Hepatocyte (in vitro differentiated cells): Measurements from ENCODE around the gene ARL14EPL.

ENCODE experiments used
- EZH2 ChIP-seq: fragments of 200-600 bp; sonication (generic); IDR thresholded peaks from 2 replicates; pipeline ENCODE4 v1.6.1; 2016; ENCODE audit warnings: antibody characterized with exemption, mild to moderate bottlenecking, borderline replicate concordance
- EZH2phosphoT487 ChIP-seq: fragments of 200-600 bp; sonication (generic); IDR thresholded peaks from one replicate; pipeline ENCODE4 v1.6.1; 2018; ENCODE audit warnings: antibody characterized with exemption, mild to moderate bottlenecking, low read depth, moderate library complexity; ENCODE audit not compliant: unreplicated experiment, severe bottlenecking
- TF ChIP-seq, protein P1 (sequence below): fragments of 200-600 bp; sonication (generic); IDR thresholded peaks from 2 replicates; pipeline ENCODE4 v1.5.1; 2016; ENCODE audit warnings: antibody characterized with exemption, mild to moderate bottlenecking; ENCODE audit not compliant: poor library complexity

DNA sequence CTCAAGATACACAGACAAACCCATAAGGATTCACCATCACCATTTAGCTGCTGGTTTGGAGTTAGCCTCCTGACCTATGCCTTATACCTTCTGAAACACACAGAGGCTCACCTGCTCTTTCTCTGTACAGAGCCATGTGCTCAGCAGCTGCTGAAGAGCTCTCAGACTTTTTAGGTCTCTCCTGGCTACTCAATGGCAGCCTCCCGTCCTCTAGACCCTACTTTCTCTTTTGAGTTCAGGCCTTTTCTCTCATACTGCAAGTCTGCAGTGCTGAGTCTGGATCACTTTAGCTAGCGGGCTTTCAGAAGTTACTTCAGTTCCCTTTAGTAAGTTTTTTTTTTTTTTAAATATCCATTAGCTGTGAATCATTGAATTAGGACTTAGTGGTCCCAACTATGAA is 44.3 kb upstream of the ARL14EPL start:
- TF ChIP-seq, protein P1, sequence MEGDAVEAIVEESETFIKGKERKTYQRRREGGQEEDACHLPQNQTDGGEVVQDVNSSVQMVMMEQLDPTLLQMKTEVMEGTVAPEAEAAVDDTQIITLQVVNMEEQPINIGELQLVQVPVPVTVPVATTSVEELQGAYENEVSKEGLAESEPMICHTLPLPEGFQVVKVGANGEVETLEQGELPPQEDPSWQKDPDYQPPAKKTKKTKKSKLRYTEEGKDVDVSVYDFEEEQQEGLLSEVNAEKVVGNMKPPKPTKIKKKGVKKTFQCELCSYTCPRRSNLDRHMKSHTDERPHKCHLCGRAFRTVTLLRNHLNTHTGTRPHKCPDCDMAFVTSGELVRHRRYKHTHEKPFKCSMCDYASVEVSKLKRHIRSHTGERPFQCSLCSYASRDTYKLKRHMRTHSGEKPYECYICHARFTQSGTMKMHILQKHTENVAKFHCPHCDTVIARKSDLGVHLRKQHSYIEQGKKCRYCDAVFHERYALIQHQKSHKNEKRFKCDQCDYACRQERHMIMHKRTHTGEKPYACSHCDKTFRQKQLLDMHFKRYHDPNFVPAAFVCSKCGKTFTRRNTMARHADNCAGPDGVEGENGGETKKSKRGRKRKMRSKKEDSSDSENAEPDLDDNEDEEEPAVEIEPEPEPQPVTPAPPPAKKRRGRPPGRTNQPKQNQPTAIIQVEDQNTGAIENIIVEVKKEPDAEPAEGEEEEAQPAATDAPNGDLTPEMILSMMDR, result no peak
- TF ChIP-seq EZH2 (no peak), EZH2phosphoT487 (no peak)
